DOHH2 (cell line): ENCODE results near the gene CAAP1.
"Not testable (repeated sequence)": the region's sequence is repeated elsewhere in the genome, so short reads cannot be mapped to it uniquely, and the experiment has no call there.

ENCODE experiments used
- H3F3A ChIP-seq: fragments of 200-600 bp; sonication (generic), shearing (Covaris generic); 2 replicates; pipeline ENCODE4 v1.6.0; 2016; ENCODE audit warnings: antibody characterized with exemption, mild to moderate bottlenecking; ENCODE audit not compliant: control insufficient read depth, insufficient read depth
- H3K27ac ChIP-seq: fragments of 200-600 bp; sonication (generic); 2 replicates; pipeline ENCODE4 v1.5.1; 2014; ENCODE audit warnings: low read depth, mild to moderate bottlenecking, low read length, moderate library complexity
- H3K27me3 ChIP-seq: fragments of 200-600 bp; sonication (generic); 2 replicates; pipeline ENCODE4 v1.6.1; 2014; ENCODE audit warnings: mild to moderate bottlenecking, low read length, mixed read lengths; ENCODE audit not compliant: control insufficient read depth
- H3K36me3 ChIP-seq: fragments of 200-600 bp; sonication (generic); 2 replicates; pipeline ENCODE4 v1.6.1; 2014; ENCODE audit warnings: mild to moderate bottlenecking, low read length, moderate library complexity, mixed read lengths; ENCODE audit not compliant: control insufficient read depth
- H3K4me1 ChIP-seq: fragments of 200-600 bp; sonication (generic); 2 replicates; pipeline ENCODE4 v1.6.1; 2014; ENCODE audit warnings: mild to moderate bottlenecking, low read length, mixed read lengths; ENCODE audit not compliant: control insufficient read depth
- H3K4me2 ChIP-seq: fragments of 200-600 bp; sonication (generic); 2 replicates; pipeline ENCODE4 v1.6.0; 2014; ENCODE audit warnings: mild to moderate bottlenecking, low read length, moderate library complexity
- H3K4me3 ChIP-seq: fragments of 200-600 bp; sonication (generic); 2 replicates; pipeline ENCODE4 v1.5.1; 2014; ENCODE audit warnings: mild to moderate bottlenecking, low read length, mixed read lengths
- H3K79me2 ChIP-seq: fragments of 200-600 bp; sonication (generic); 2 replicates; pipeline ENCODE4 v1.6.1; 2014; ENCODE audit warnings: mild to moderate bottlenecking, low read length, mixed read lengths; ENCODE audit not compliant: control insufficient read depth
- H3K9me2 ChIP-seq: fragments of 200-600 bp; sonication (generic); replicated peaks from 2 replicates; pipeline ENCODE4 v1.6.1; 2014; ENCODE audit warnings: mild to moderate bottlenecking, low read length, mixed read lengths; ENCODE audit not compliant: control insufficient read depth
- H3K9me3 ChIP-seq: fragments of 200-600 bp; sonication (generic); 2 replicates; pipeline ENCODE4 v1.6.1; 2014; ENCODE audit warnings: antibody characterized with exemption, low read length, mixed read lengths; ENCODE audit not compliant: control insufficient read depth, insufficient read depth
- H4K20me1 ChIP-seq: fragments of 200-600 bp; sonication (generic); 2 replicates; pipeline ENCODE4 v1.6.0; 2014; ENCODE audit warnings: low read depth, mild to moderate bottlenecking, antibody characterized with exemption, low read length, moderate library complexity; ENCODE audit not compliant: control insufficient read depth, insufficient read depth
- CTCF ChIP-seq: fragments of 200-600 bp; sonication (generic); IDR thresholded peaks from one replicate; pipeline ENCODE4 v1.5.1; 2014; ENCODE audit warnings: antibody characterized with exemption, mild to moderate bottlenecking, low read depth, low read length; ENCODE audit not compliant: poor library complexity, severe bottlenecking
- EZH2phosphoT487 ChIP-seq: fragments of 200-600 bp; sonication (generic); IDR thresholded peaks from 2 replicates; pipeline ENCODE4 v1.6.1; 2017; ENCODE audit warnings: borderline replicate concordance, mild to moderate bottlenecking, antibody characterized with exemption, low read length, moderate library complexity, mixed read lengths

The CAAP1 gene

GRCh38 chr9:26880262-26880661 lies 12.3 kb downstream of the CAAP1 start:
- peaks cover 5% of the 10 kb centered on the region; the same call in 1 of the 2 replicates for H3K9me3 ChIP-seq
- TF ChIP-seq EZH2phosphoT487, result no peak
- no peak overlapping the region for H3K4me3 ChIP-seq
- H3K79me2 ChIP-seq, result peaks cover 5% of the 10 kb centered on the region
- H3F3A ChIP-seq, result no peaks in the 10 kb centered on the region
- H3K27ac ChIP-seq, result no peak overlapping the region
- no peaks in the 10 kb centered on the region for H4K20me1 ChIP-seq
- no peak overlapping the region for H3K4me2 ChIP-seq
- H3K4me1 ChIP-seq, result no peaks in the 10 kb centered on the region
- no peaks in the 10 kb centered on the region for H3K27me3 ChIP-seq
- no peaks in the 10 kb centered on the region for H3K9me2 ChIP-seq
- H3K36me3 ChIP-seq, result peaks cover 75% of the 10 kb centered on the region

GRCh38 chr9:26875155-26875554 lies 17.4 kb downstream of the CAAP1 start:
- H3K9me2 ChIP-seq, H3K27me3 ChIP-seq, H3F3A ChIP-seq: not testable (repeated sequence)

GRCh38 chr9:26870292-26870691 lies 22.3 kb downstream of the CAAP1 start:
- no peaks in the 10 kb centered on the region for H3K79me2 ChIP-seq
- no peaks in the 10 kb centered on the region for H3K27me3 ChIP-seq
- no peak overlapping the region for H3K4me3 ChIP-seq
- no peaks in the 10 kb centered on the region for H3K9me3 ChIP-seq
- H3K9me2 ChIP-seq, result no peaks in the 10 kb centered on the region
- no peak overlapping the region for H3K4me2 ChIP-seq
- H3F3A ChIP-seq, result peaks cover 2% of the 10 kb centered on the region; the same call in 1 of the 2 replicates
- no peaks in the 10 kb centered on the region for H4K20me1 ChIP-seq
- no peak overlapping the region for H3K27ac ChIP-seq
- no peaks in the 10 kb centered on the region for H3K4me1 ChIP-seq
- peaks cover 22% of the 10 kb centered on the region for H3K36me3 ChIP-seq
- TF ChIP-seq EZH2phosphoT487 (no peak), CTCF (no peak)

More at GRCh38 chr9:26875155-26875554, 17.4 kb downstream of the CAAP1 start:
- peaks cover 29% of the 10 kb centered on the region for H3K36me3 ChIP-seq
- H3K9me3 ChIP-seq, H4K20me1 ChIP-seq, H3K4me2 ChIP-seq, H3K4me3 ChIP-seq, H3K27ac ChIP-seq, H3K79me2 ChIP-seq, H3K4me1 ChIP-seq: not testable (repeated sequence)

GRCh38 chr9:26863074-26863473 lies 29.5 kb downstream of the CAAP1 start:
- peaks cover 6% of the 10 kb centered on the region; the same call in 1 of the 2 replicates for H3F3A ChIP-seq
- TF ChIP-seq EZH2phosphoT487 (no peak), CTCF (no peak)
- no peaks in the 10 kb centered on the region for H4K20me1 ChIP-seq
- no peaks in the 10 kb centered on the region for H3K4me1 ChIP-seq
- no peaks in the 10 kb centered on the region for H3K27me3 ChIP-seq
- no peak overlapping the region for H3K27ac ChIP-seq
- H3K79me2 ChIP-seq, result no peaks in the 10 kb centered on the region
- H3K9me3 ChIP-seq, result no peaks in the 10 kb centered on the region
- no peak overlapping the region for H3K4me2 ChIP-seq
- no peaks in the 10 kb centered on the region for H3K9me2 ChIP-seq
- H3K36me3 ChIP-seq, result peaks cover 34% of the 10 kb centered on the region
- no peak overlapping the region for H3K4me3 ChIP-seq
